Transverse colon (tissue), 4 donors: Measurements from ENCODE around the gene ADM2.

Experiments
- POLR2AphosphoS5 ChIP-seq, 3 donors: sonication (generic); formaldehyde crosslinking; IDR thresholded peaks; one replicate each; pipeline ENCODE4 v1.6.1; 2016; ENCODE audit warnings: antibody characterized with exemption in 3 of 3
- TF ChIP-seq, protein P1 (sequence below), 5 experiments: fragments of 200-600 bp in 3 of 5; fragments of 450-650 bp in 2 of 5; sonication (generic) in 3 of 5; IDR thresholded peaks; 1 replicate in 2 of 5; 2 replicates in 3 of 5; pipeline ENCODE4 v1.5.1; 2016 to 2017; ENCODE audit warnings: antibody characterized with exemption in 5 of 5, inconsistent platforms in 3 of 5, mild to moderate bottlenecking in 2 of 5, moderate library complexity in 1 of 5

DNA sequence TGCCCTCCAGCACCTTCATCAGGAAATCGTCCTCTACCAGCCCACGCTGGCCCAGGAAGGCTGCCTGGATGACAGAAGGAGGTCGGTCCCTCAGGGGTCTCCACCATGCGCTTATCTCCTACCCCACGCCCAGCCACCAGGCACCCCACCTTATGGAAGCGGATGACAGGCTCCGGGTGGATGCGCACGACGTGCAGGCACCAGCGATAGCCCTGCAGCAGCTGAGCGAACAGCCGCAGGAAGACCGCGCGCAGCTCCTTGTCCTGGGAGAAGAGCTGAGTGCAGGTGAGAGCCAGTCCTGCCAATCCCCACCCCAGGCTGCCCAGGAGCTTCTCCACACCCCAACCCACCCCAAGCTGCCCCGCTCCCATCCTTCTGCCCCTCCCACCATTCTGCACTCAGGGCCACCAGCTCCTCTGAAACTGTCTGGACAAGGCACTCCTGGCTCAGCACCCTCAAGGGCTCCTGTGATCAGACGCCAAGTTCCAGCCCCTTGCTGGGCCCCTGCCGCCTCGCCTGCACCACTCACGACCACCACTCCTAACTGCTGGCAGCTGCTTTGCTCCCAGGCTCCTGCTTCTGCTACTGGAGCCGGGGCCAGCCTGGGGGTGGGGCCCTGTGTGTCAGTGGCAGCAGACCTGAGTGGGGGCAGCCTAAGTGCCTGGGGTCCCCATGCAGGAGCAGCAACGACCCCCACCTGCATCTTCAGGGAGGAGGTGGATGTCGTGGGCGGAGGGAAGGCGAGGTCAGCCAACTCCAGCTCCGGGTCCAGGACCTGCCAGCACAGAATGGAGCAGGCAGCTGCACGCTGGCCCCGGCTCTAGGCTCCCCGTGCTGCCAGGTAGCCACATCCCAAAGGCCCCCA is 16.0 kb upstream of the ADM2 start:
- TF ChIP-seq, protein P1, sequence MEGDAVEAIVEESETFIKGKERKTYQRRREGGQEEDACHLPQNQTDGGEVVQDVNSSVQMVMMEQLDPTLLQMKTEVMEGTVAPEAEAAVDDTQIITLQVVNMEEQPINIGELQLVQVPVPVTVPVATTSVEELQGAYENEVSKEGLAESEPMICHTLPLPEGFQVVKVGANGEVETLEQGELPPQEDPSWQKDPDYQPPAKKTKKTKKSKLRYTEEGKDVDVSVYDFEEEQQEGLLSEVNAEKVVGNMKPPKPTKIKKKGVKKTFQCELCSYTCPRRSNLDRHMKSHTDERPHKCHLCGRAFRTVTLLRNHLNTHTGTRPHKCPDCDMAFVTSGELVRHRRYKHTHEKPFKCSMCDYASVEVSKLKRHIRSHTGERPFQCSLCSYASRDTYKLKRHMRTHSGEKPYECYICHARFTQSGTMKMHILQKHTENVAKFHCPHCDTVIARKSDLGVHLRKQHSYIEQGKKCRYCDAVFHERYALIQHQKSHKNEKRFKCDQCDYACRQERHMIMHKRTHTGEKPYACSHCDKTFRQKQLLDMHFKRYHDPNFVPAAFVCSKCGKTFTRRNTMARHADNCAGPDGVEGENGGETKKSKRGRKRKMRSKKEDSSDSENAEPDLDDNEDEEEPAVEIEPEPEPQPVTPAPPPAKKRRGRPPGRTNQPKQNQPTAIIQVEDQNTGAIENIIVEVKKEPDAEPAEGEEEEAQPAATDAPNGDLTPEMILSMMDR (IDR thresholded peaks at IDR 0.05), result no peak
- TF ChIP-seq POLR2AphosphoS5 (IDR thresholded peaks at IDR 0.05), result no peak
